ENCODE measurements around the gene CSNK1D. TPM values are rescaled to one million over a fixed set of nuclear protein-coding genes. Genes with fewer than 3 reads are reported as not detected.
A peak's percentile ranks its signal among the peaks of the same experiment; 100 is the strongest.

CSNK1D gene
- total RNA-seq, 2 experiments from 2014 or later, result 116 TPM

DNA sequence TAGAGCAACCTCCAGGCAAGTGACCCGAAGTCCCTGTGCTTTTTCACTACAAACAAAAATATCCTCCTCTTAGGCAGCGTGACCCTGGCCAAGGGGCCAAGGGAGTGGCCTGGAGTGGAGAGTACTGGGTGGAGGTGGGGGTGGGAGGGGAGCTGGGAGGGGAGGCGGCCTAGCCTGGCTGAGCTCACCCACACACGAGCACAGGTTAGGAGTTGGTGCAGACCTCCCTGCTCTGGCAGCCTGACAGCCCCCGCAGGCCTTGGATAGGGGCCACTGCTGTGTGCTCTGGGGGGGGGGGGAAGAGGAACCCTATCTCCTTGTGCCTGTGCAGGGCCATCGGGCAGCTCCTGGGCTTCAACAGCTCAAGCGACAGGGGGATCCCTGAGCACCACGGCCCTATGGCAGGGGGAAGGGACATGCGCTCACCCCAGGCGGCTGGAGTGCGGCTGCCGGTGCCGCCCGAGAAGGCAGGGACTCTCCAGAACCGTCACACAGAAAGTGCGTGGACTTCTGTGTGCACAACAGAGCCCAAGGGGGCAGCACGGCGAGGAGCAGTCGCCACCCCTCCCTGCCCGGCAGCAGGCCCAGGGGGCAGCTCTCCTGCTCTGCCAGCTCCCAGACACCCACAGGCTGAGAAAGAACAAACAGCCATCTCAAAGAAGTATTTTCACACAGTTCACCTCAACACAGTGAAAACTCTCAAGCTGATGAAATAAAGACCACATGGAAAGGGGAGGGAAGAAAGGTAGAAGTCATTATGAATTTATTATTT lies 31.4 kb downstream of the CSNK1D start:
- CTCF ChIA-PET, result interaction anchor here (0.6 to 1.5 kb wide), 2 partner anchors 79 to 168 kb away, joined by 4 to 5 read pairs; no protein-coding TSS in a partner anchor
- Mint-ChIP-seq H3K4me3 (no peak overlapping the region), H3K27ac (peak overlapping the region; percentile 74), H3K36me3 (ENCODE audit: low read depth) (peaks cover 64% of the 10 kb centered on the region), H3K9me3 (no peaks in the 10 kb centered on the region), H3K4me1 (peaks cover 58% of the 10 kb centered on the region), H3K27me3 (no peaks in the 10 kb centered on the region)
- no peak for DNase-seq
- POLR2A ChIA-PET, result interaction anchor here (0.6 to 4.1 kb wide), 11 partner anchors 9 to 79 kb away, joined by 3 to 19 read pairs (median 3); partner anchors contain the start of genes CD7 and SLC16A3

DNA sequence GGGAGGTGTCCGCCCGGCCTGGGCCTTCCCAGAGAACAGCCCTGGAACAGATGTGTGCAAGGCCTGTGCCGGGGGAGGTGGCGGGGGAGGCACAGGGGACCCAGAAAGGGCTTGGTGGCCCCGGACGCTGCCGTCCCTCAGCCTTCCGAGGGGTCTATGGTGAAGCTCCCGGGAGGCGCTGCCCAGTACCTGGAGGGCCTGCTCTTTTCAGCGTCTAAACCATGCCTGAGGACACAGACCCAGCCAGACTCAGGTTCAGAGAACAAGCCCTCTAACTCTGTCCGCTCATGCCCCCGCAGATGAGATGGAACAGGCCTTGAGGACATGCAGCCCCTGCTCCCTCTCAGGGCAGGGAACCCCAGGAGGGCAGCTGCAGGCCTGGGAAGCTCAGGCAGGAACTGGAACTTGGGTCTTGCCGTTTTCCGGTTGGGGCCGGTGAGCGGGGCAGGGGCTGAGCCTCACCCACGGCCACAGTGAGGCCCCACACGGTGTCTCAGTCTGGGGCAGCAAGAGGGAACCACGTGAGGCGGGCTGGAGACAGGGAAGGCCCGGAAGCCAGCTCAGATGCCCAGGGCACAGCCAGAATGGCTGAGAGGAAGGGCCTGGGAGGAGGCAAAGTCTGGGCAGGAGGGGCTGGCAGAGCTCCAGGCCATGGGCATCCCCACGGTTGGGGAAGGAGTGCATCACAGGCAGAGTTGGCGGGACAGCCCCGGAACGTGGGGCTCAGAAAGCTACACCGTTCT lies 32.1 kb downstream of the CSNK1D start:
- Mint-ChIP-seq H3K9me3 (no peaks in the 10 kb centered on the region), H3K27ac (peak overlapping the region; percentile 74), H3K4me3 (no peak overlapping the region), H3K36me3 (ENCODE audit: low read depth) (peaks cover 60% of the 10 kb centered on the region), H3K4me1 (peaks cover 58% of the 10 kb centered on the region), H3K27me3 (no peaks in the 10 kb centered on the region)
- POLR2A ChIA-PET, result interaction anchor here (0.8 to 4.1 kb wide), 8 partner anchors 9 to 80 kb away, joined by 3 to 19 read pairs (median 4); partner anchors contain the start of genes CD7 and SLC16A3
- peak; percentile 23 for DNase-seq
- CTCF ChIA-PET, result interaction anchor here (1.5 kb wide), 1 partner anchor 80 kb away, joined by 5 read pairs; no protein-coding TSS in a partner anchor

DNA sequence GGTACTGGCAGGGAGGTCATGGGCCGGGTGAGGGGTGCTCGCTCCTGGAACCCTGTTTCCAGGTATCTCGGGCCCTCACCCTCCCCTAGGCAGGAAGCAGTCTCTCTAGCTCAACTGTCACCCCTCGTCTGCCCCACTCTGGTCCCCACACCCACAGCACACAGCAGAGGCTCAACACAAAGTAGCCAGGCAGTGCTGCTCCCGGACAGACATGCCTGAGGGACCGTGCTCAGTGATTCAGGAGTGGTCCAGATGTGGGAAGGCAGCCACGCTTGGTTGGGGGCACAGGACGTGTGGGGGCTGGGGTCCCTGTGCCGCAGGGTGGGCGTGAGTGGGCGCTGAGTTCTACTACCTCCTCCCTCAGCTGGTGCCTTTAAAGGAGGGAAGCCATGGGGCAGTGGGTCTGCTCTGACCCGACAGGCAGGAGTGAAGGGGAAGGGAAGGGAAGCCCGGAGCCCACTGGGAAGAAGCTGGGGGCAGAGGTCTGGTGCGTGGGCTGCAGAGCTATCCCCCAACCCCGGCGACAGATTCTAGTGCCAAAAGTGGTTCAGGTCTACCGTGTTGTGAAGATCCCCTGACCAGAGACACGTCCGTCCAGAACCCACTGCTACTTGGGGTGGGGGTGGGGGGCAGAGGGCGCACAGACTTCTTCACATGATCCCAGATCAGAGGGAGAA lies 32.9 kb downstream of the CSNK1D start:
- H3K4me3 Mint-ChIP-seq, result no peak overlapping the region
- peaks cover 62% of the 10 kb centered on the region for H3K4me1 Mint-ChIP-seq
- peak overlapping the region; percentile 74 for H3K27ac Mint-ChIP-seq
- peak; percentile 20 for DNase-seq
- H3K9me3 Mint-ChIP-seq, result no peaks in the 10 kb centered on the region
- POLR2A ChIA-PET, result interaction anchor here (0.9 to 4.1 kb wide), 7 partner anchors 8 to 81 kb away, joined by 3 to 27 read pairs (median 5); partner anchors contain the start of genes CD7 and SLC16A3
- CTCF ChIA-PET, result interaction anchor here (1.5 kb wide), 1 partner anchor 80 kb away, joined by 5 read pairs; no protein-coding TSS in a partner anchor
- H3K36me3 Mint-ChIP-seq (ENCODE audit: low read depth), result peaks cover 58% of the 10 kb centered on the region
- H3K27me3 Mint-ChIP-seq, result no peaks in the 10 kb centered on the region

DNA sequence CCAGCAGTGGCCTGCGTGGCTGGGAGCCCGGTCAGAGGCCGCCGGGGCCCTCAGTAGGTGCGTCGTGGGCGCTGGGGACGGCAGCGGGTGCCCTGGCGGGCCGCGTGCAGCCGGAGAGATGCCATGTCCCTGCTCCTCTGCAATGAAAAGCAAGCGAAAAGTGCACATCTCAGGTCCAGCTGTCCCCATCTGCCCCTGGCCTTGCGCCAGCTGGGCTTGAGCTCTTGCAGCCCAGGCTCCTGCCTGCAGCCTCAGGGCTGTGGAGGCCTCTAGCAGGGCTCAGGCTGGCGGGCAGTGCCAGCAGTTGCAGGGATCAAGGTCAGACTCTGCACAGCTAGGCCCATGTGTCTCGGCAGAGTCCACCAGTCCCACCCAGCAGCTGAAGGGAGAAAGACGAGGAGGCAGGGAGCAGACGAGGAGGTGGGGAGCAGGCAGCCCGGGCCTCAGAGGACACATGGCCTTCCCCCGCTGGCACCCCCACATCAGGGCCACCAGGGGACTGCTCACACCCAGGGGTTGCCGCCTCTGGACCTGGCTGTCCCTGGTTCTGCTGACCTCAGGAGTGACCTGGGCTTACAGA lies 33.5 kb downstream of the CSNK1D start:
- CTCF ChIA-PET, result no interaction called here
- POLR2A ChIA-PET, result interaction anchor here (0.6 to 4.1 kb wide), 5 partner anchors 11 to 124 kb away, joined by 4 to 27 read pairs (median 5); partner anchors contain the start of genes CD7 and SLC16A3
- H3K36me3 Mint-ChIP-seq (ENCODE audit: low read depth), result peaks cover 52% of the 10 kb centered on the region

DNA sequence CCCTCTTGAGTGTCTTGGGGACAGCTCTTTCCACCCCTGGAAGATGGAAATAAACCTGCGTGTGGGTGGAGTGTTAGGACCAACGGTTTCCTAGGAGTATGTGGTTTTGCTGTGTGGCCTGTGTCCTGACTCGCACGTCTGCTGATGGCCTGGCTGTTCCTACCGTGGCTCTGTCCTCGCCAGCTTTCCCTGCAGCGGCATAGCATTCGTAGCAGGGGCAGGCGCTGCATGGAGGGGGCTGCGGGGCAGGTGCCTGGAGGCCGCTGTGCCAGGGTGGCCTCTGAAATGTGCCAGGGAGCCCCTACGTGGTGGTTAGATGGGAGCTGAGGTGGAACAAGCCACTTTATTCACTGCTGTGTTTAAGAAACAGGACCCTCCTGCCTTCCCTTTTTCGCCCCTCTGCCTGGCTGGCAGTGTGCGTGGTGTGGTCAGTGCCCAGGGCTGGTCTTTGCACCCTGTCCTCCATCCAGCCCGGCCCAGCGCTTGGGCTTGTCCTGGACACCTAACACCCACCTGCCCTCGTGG lies 34.0 kb downstream of the CSNK1D start:
- H3K27me3 Mint-ChIP-seq, result no peaks in the 10 kb centered on the region
- H3K36me3 Mint-ChIP-seq (ENCODE audit: low read depth), result peaks cover 46% of the 10 kb centered on the region
- no peaks in the 10 kb centered on the region for H3K9me3 Mint-ChIP-seq
- H3K4me3 Mint-ChIP-seq, result peak overlapping the region; percentile 30
- DNase-seq, result no peak
- ChIA-PET POLR2A (interaction anchor here (0.6 to 4.1 kb wide), 6 partner anchors 10 to 257 kb away, joined by 3 to 27 read pairs (median 9); partner anchors contain the start of gene SLC16A3), CTCF (interaction anchor here (1.6 kb wide), 1 partner anchor 180 kb away, joined by 4 read pairs; no protein-coding TSS in a partner anchor)
- peak overlapping the region; percentile 44 for H3K27ac Mint-ChIP-seq
- peaks cover 66% of the 10 kb centered on the region for H3K4me1 Mint-ChIP-seq

More for the DNA sequence above, 33.5 kb downstream of the CSNK1D start:
- Mint-ChIP-seq H3K4me3 (no peak overlapping the region), H3K4me1 (peaks cover 65% of the 10 kb centered on the region), H3K27me3 (no peaks in the 10 kb centered on the region), H3K27ac (peak overlapping the region; percentile 74), H3K9me3 (no peaks in the 10 kb centered on the region)
- DNase-seq, result no peak

DNA sequence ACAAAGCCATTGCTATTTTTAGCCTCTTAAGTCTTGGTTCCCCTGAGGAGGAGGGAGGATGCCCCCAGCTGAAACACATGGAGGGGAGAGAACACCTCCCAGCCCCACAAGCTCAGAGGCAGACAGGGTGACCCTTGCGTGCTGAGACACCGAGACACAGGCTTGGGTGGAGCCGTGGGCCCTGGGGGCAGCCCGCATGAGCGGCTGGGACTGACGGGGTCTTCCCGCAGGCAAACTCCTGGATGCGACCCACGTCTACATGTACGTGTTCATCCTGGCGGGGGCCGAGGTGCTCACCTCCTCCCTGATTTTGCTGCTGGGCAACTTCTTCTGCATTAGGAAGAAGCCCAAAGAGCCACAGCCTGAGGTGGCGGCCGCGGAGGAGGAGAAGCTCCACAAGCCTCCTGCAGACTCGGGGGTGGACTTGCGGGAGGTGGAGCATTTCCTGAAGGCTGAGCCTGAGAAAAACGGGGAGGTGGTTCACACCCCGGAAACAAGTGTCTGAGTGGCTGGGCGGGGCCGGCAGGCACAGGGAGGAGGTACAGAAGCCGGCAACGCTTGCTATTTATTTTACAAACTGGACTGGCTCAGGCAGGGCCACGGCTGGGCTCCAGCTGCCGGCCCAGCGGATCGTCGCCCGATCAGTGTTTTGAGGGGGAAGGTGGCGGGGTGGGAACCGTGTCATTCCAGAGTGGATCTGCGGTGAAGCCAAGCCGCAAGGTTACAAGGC lies 34.9 kb downstream of the CSNK1D start:
- POLR2A ChIA-PET, result interaction anchor here (0.8 to 4.7 kb wide), 9 partner anchors 9 to 257 kb away, joined by 3 to 27 read pairs (median 4); partner anchors contain the start of genes CCDC57, CD7 and SLC16A3
- H3K36me3 Mint-ChIP-seq (ENCODE audit: low read depth), result peaks cover 38% of the 10 kb centered on the region
- H3K27me3 Mint-ChIP-seq, result no peaks in the 10 kb centered on the region

DNA sequence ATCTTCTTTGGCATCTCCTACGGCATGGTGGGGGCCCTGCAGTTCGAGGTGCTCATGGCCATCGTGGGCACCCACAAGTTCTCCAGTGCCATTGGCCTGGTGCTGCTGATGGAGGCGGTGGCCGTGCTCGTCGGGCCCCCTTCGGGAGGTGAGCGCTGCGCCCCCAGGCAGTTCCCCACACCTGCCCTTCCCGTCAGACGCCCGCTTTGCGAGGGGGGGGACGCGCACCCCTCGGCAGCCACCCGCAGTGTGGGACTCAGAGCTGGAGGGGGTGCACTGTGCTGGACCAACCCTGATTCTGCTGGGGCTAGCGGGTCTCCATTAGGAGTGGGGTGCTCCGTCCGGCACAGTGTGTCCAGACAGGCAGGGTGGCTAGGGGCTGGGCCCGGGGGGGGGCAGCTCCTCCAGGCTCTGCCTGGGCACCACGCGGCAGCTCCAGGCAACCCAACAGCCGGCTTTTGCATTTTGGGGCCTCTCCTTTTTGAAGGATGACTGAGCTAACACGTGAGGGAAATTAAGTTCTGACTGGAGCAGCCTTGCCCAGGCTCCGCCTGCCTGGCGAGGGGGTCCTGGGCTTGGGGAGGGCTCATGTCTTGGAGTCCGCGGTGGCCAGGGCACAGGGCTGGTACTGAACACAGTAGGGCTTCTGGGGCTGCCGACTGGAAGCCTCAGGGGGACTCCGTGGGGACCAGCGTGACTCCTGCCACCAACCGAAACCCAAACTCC lies 35.6 kb downstream of the CSNK1D start:
- H3K4me1 Mint-ChIP-seq, result peaks cover 69% of the 10 kb centered on the region
- H3K27me3 Mint-ChIP-seq, result no peaks in the 10 kb centered on the region
- DNase-seq, result peak; percentile 27
- ChIA-PET CTCF (interaction anchor here (1.0 to 2.2 kb wide), 4 partner anchors 32 to 182 kb away, joined by 3 to 10 read pairs (median 4); no protein-coding TSS in a partner anchor), POLR2A (interaction anchor here (1.0 to 4.7 kb wide), 7 partner anchors 9 to 96 kb away, joined by 3 to 27 read pairs (median 6); partner anchors contain the start of genes CCDC57, CD7, SECTM1 and SLC16A3)
- H3K9me3 Mint-ChIP-seq, result no peaks in the 10 kb centered on the region
- peaks cover 35% of the 10 kb centered on the region for H3K36me3 Mint-ChIP-seq (ENCODE audit: low read depth)
- H3K27ac Mint-ChIP-seq, result peak overlapping the region; percentile 85
- H3K4me3 Mint-ChIP-seq, result no peak overlapping the region

More for the DNA sequence above, 34.9 kb downstream of the CSNK1D start:
- DNase-seq, result peak; percentile 85
- peaks cover 65% of the 10 kb centered on the region for H3K4me1 Mint-ChIP-seq
- H3K27ac Mint-ChIP-seq, result peak overlapping the region; percentile 85
- peak overlapping the region; percentile 69 for H3K4me3 Mint-ChIP-seq
- H3K9me3 Mint-ChIP-seq, result no peaks in the 10 kb centered on the region
- CTCF ChIA-PET, result interaction anchor here (0.7 to 2.2 kb wide), 5 partner anchors 33 to 208 kb away, joined by 3 to 10 read pairs (median 4); no protein-coding TSS in a partner anchor

DNA sequence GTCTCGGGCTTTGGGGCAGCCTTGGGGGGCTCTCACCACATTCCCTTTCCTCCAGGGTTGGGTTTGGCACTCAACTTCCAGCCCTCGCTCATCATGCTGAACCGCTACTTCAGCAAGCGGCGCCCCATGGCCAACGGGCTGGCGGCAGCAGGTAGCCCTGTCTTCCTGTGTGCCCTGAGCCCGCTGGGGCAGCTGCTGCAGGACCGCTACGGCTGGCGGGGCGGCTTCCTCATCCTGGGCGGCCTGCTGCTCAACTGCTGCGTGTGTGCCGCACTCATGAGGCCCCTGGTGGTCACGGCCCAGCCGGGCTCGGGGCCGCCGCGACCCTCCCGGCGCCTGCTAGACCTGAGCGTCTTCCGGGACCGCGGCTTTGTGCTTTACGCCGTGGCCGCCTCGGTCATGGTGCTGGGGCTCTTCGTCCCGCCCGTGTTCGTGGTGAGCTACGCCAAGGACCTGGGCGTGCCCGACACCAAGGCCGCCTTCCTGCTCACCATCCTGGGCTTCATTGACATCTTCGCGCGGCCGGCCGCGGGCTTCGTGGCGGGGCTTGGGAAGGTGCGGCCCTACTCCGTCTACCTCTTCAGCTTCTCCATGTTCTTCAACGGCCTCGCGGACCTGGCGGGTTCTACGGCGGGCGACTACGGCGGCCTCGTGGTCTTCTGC lies 36.3 kb downstream of the CSNK1D start:
- Mint-ChIP-seq H3K4me3 (no peak overlapping the region), H3K9me3 (no peaks in the 10 kb centered on the region), H3K27me3 (no peaks in the 10 kb centered on the region), H3K4me1 (peaks cover 66% of the 10 kb centered on the region), H3K36me3 (ENCODE audit: low read depth) (peaks cover 30% of the 10 kb centered on the region), H3K27ac (no peak overlapping the region)
- ChIA-PET CTCF (interaction anchor here (1.4 to 3.3 kb wide), 7 partner anchors 25 to 212 kb away, joined by 3 to 20 read pairs (median 6); partner anchors contain the start of genes CCDC57, CD7 and RAC3), POLR2A (interaction anchor here (0.9 to 4.7 kb wide), 8 partner anchors 8 to 97 kb away, joined by 3 to 27 read pairs (median 6); partner anchors contain the start of genes CCDC57, SECTM1 and SLC16A3)
- no peak for DNase-seq

DNA sequence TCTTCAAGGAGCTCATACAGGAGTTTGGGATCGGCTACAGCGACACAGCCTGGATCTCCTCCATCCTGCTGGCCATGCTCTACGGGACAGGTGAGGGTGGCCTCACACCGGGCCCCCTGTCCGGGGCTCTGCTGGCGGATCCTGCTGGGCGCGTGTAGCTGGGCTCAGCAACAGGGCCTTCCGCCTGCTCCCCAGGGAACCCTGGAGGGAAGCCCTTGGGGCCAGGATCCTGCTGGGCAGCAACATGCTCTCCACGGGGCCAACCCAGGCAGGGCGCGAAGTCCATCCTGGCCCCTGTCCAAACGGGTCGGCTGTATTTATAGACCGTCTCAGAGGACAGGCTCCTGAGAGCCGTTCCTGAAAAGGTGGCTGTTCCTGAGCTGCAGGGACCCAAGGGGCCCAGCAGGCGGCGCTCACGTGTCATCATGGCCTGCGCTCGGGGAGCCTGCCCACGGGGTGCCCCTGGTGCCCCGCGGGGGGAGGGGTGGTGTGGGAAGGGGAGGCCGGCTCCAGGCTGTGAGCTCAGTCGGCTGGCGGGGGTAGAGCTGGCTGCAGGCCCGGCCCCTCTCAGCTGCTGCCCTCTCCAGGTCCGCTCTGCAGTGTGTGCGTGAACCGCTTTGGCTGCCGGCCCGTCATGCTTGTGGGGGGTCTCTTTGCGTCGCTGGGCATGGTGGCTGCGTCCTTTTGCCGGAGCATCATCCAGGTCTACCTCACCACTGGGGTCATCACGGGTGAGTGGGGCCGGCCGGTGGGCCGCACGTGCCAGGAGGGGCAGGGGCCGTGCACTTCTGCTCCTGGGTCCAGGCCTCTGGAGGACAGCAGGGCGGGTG lies 37.1 kb downstream of the CSNK1D start:
- H3K9me3 Mint-ChIP-seq, result no peaks in the 10 kb centered on the region
- H3K4me3 Mint-ChIP-seq, result no peak overlapping the region
- ChIA-PET CTCF (interaction anchor here (0.8 to 3.3 kb wide), 16 partner anchors 17 to 213 kb away, joined by 3 to 20 read pairs (median 5); partner anchors contain the start of genes CCDC57, CD7, HEXD and RAC3), POLR2A (interaction anchor here (0.9 to 4.7 kb wide), 7 partner anchors 18 to 206 kb away, joined by 3 to 21 read pairs (median 4); partner anchors contain the start of genes CCDC57 and SECTM1)
- peak overlapping the region; percentile 44 for H3K27ac Mint-ChIP-seq
- H3K27me3 Mint-ChIP-seq, result no peaks in the 10 kb centered on the region
- peak; percentile 75 for DNase-seq
- H3K36me3 Mint-ChIP-seq (ENCODE audit: low read depth), result peaks cover 27% of the 10 kb centered on the region
- H3K4me1 Mint-ChIP-seq, result peaks cover 63% of the 10 kb centered on the region
